ENCODE measurements around the gene VIP.

VIP gene

GRCh38 chr6:152783217-152783878 is 32.8 kb downstream of the VIP start:
- no peak for DNase-seq (ENCODE audit: low spot score)

GRCh38 chr6:152794696-152795095 is 44.1 kb downstream of the VIP start:
- DNase-seq (ENCODE audit: low spot score): no peak

GRCh38 chr6:152804150-152804549 is 53.6 kb downstream of the VIP start:
- no peak for DNase-seq (ENCODE audit: low spot score)
